Type B pancreatic cell (in vitro differentiated cells): ENCODE measurements around the gene KLHDC4. TPM values are rescaled to one million over a fixed set of nuclear protein-coding genes. Genes with fewer than 3 reads are reported as not detected.

Experiments
- DNase-seq: peaks from one replicate; pipeline ENCODE4 v3.0.0; 2021; ENCODE audit warnings: mixed read lengths; ENCODE audit not compliant: unreplicated experiment; ENCODE audit errors: extremely low spot score
- H3K27ac Mint-ChIP-seq: 2 replicates; pipeline ENCODE4 v1.8.0; 2021; ENCODE audit warnings: mild to moderate bottlenecking, mixed read lengths
- H3K27me3 Mint-ChIP-seq: 2 replicates; pipeline ENCODE4 v1.8.0; 2021; ENCODE audit warnings: mixed read lengths
- H3K36me3 Mint-ChIP-seq: 2 replicates; pipeline ENCODE4 v1.8.0; 2021; ENCODE audit warnings: mixed read lengths
- H3K4me1 Mint-ChIP-seq: one replicate; pipeline ENCODE4 v1.8.0; 2021; ENCODE audit warnings: mixed read lengths; ENCODE audit not compliant: unreplicated experiment
- H3K4me3 Mint-ChIP-seq: 2 replicates; pipeline ENCODE4 v1.8.0; 2021; ENCODE audit warnings: mild to moderate bottlenecking, mixed read lengths
- H3K9me3 Mint-ChIP-seq: 2 replicates; pipeline ENCODE4 v1.8.0; 2021; ENCODE audit warnings: mixed read lengths
- total RNA-seq: library from RNA; stranded (reverse); gene quantifications from 2 replicates; pipeline ENCODE4 v1.2.1, GENCODE V29; 2021; ENCODE audit warnings: low replicate concordance
- TF ChIP-seq, protein P1 (sequence below): fragments of 200-600 bp; sonication (generic); conservative IDR thresholded peaks from 2 replicates; pipeline ENCODE4 v1.5.0; 2021; ENCODE audit warnings: antibody characterized with exemption, mild to moderate bottlenecking

Gene KLHDC4
- total RNA-seq, 1 donor from 2014 or later, result 43.4 TPM

DNA sequence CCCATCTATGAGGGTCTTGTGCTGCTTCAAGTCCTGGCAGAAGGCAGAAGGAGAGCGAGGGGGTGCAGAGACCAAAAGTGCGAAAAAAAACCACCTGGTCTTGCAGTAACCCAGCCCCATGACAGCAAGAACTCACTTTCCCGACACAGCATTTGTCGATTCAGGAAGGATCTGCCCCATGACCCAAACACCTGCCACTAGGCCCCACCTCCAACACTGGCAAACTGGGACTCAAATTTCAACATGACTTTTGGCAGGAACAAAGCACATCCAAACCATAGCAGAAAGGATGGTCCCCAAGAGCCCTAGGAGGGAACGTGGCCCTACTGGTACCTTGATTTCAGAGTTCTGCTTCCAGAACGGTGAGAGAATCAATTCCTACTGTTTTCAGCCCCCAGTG lies 34.7 kb upstream of the KLHDC4 start:
- H3K9me3 Mint-ChIP-seq, result no peaks in the 10 kb centered on the region
- no peaks in the 10 kb centered on the region for H3K36me3 Mint-ChIP-seq
- no peaks in the 10 kb centered on the region for H3K4me1 Mint-ChIP-seq
- H3K27ac Mint-ChIP-seq, result no peak overlapping the region
- TF ChIP-seq, protein P1, sequence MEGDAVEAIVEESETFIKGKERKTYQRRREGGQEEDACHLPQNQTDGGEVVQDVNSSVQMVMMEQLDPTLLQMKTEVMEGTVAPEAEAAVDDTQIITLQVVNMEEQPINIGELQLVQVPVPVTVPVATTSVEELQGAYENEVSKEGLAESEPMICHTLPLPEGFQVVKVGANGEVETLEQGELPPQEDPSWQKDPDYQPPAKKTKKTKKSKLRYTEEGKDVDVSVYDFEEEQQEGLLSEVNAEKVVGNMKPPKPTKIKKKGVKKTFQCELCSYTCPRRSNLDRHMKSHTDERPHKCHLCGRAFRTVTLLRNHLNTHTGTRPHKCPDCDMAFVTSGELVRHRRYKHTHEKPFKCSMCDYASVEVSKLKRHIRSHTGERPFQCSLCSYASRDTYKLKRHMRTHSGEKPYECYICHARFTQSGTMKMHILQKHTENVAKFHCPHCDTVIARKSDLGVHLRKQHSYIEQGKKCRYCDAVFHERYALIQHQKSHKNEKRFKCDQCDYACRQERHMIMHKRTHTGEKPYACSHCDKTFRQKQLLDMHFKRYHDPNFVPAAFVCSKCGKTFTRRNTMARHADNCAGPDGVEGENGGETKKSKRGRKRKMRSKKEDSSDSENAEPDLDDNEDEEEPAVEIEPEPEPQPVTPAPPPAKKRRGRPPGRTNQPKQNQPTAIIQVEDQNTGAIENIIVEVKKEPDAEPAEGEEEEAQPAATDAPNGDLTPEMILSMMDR, result no peak
- no peaks in the 10 kb centered on the region for H3K27me3 Mint-ChIP-seq
- no peak overlapping the region for H3K4me3 Mint-ChIP-seq
- DNase-seq, result no peak

DNA sequence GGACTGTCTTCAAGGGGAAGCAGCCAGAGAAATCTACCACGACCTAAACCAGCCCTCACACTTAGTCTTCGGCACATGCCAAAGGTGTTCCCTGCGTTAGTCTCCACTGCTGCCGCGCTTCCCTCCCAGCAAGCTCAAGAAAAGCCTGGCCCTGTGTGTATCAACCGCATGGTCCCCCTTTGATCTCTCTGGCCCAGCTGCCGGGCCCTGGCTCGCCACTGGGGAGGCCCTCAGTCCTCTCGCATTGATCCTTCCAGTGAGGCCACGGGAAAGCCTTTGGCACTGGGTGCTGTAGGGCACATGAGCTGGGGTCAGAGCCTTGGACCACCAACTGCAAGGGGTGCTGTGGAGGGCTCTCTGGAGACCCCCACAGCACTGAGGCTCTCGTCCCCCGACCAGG lies 29.6 kb upstream of the KLHDC4 start:
- no peak overlapping the region for H3K4me3 Mint-ChIP-seq
- no peak overlapping the region for H3K27ac Mint-ChIP-seq
- DNase-seq, result no peak
- TF ChIP-seq, protein P1, result no peak
- H3K27me3 Mint-ChIP-seq, result no peaks in the 10 kb centered on the region
- no peaks in the 10 kb centered on the region for H3K9me3 Mint-ChIP-seq
- H3K36me3 Mint-ChIP-seq, result no peaks in the 10 kb centered on the region
- no peaks in the 10 kb centered on the region for H3K4me1 Mint-ChIP-seq

DNA sequence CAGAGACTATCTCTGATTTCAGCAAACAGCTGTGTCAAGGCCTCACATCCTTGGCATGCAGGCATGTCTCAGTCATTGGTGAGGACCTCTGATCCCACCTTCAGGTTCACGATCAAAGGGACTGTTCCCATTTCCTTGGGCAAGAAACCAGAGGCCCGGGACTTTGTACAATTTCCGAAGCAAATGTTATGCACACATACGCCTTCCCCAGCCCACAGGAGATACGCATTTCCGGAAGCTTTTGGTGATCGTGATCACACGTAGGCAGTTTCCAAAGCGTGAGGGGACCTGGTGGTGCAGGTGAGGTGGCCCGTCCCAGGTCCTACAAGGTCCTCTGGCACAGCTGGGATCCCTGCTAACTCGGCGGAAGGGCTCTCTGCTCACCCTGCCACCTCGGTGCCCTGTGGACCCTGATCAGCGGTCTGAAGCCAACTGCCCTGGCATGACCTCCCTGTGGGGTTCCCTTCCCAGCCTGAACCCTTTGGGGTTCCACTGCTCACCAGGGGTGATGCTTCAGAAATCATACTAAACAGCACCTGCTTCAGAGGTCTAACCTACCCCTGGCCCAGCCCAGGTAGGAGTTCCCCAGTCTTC lies 28.8 kb upstream of the KLHDC4 start:
- H3K36me3 Mint-ChIP-seq, result no peaks in the 10 kb centered on the region
- no peak for DNase-seq
- H3K27me3 Mint-ChIP-seq, result no peaks in the 10 kb centered on the region
- H3K4me1 Mint-ChIP-seq, result peaks cover 3% of the 10 kb centered on the region
- H3K4me3 Mint-ChIP-seq, result no peak overlapping the region
- H3K9me3 Mint-ChIP-seq, result no peaks in the 10 kb centered on the region
- no peak overlapping the region for H3K27ac Mint-ChIP-seq
- TF ChIP-seq, protein P1, result no peak

DNA sequence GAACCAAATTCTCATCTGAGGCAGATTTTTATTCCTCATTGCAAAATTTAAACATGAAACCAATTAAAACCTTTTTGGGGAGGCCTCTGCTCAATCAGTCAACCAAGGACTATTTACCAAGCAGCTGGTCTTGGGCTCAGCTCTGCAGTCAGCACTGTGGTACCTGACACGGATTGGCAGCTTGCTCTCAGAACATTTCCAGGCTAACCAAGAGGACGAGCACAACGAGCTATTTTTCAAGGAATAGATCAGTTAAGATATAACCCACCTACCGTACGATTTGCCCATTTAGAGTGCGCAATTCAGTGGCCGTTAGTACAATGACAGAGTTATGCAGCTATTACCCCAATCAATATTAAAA lies 26.4 kb upstream of the KLHDC4 start:
- TF ChIP-seq, protein P1, result no peak
- Mint-ChIP-seq H3K36me3 (no peaks in the 10 kb centered on the region), H3K4me3 (no peak overlapping the region), H3K9me3 (no peaks in the 10 kb centered on the region), H3K27ac (no peak overlapping the region), H3K27me3 (no peaks in the 10 kb centered on the region), H3K4me1 (peaks cover 5% of the 10 kb centered on the region)
- no peak for DNase-seq

DNA sequence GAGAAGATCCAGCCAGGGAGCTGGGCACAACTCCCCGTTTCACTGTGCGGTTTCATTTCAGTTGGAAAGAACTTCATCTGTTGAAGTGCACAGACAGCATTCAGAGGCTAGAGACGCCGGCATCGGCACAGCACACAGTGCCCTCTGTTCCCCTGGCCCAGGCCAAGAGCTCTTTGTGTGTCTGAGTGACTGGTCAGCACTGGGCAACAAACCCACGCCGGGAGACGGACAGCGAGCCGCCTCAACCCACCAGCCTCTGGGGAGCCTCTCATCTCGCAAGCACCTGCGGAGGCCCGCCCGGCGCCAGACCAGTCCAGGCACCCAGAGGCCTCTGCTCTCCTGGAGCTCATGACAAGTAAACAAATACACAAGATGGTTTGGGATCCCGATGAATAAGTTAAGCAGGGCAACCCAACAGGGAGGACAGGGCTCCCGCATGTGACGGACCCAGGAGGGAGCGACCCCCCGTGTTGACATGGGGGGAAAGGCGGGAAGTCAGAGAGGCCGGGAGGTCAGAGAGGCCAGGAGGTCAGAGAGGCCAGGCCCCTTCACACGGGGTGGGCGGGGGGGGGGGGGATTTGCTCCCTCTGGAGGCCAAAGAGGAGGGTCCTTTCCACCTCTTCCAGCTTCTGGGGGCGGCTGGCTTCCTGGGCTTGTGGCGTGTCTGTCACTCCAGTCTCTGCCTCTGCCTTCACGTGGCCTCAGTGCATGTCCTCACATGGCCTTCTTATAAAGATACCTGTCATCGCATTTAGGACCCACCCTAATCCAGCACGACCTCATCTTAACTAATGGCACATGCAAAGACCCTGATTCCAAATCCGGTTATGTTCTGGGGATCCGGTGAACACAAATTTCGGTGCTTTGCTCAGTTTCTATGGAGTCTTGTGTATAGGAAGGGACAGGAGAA lies 25.8 kb upstream of the KLHDC4 start:
- H3K27ac Mint-ChIP-seq, result no peak overlapping the region
- no peak for DNase-seq
- no peak overlapping the region for H3K4me3 Mint-ChIP-seq
- peaks cover 5% of the 10 kb centered on the region for H3K4me1 Mint-ChIP-seq
- no peaks in the 10 kb centered on the region for H3K36me3 Mint-ChIP-seq
- H3K9me3 Mint-ChIP-seq, result no peaks in the 10 kb centered on the region
- no peaks in the 10 kb centered on the region for H3K27me3 Mint-ChIP-seq
- TF ChIP-seq, protein P1, result no peak
